CD4-positive, alpha-beta memory T cell (primary cell): ENCODE results near the gene NKX2-8. TPM values are rescaled to one million over a fixed set of nuclear protein-coding genes. Genes with fewer than 3 reads are reported as not detected.

Experiments used
- CTCF ChIA-PET: fragments of 350-600 bp; sonication (Branson Sonifier 250); formaldehyde crosslinking; loops from one replicate; lab custom pipeline; 2021; ENCODE audit warnings: inconsistent platforms; ENCODE audit not compliant: partially characterized antibody; lab: Charles Lee
- POLR2A ChIA-PET: fragments of 350-600 bp; sonication (Branson Sonifier 250); formaldehyde crosslinking; loops from one replicate; lab custom pipeline; 2021; ENCODE audit not compliant: partially characterized antibody; lab: Charles Lee
- DNase-seq, 5 donors: peaks; one replicate each; pipeline versions ENCODE4 v3.0.0 to v3.0.0-alpha.2; 2020 to 2022; ENCODE audit warnings: mixed read lengths in 1 of 5
- H3K27ac ChIP-seq: one replicate; pipeline ENCODE4 v1.7.0; 2013; ENCODE audit warnings: low read depth, low read length
- H3K27me3 ChIP-seq: 2 replicates; pipeline ENCODE4 v1.7.0; 2013; ENCODE audit warnings: mild to moderate bottlenecking, low read length, moderate library complexity; ENCODE audit not compliant: insufficient read depth
- H3K36me3 ChIP-seq: 2 replicates; pipeline ENCODE4 v1.7.0; 2013; ENCODE audit warnings: mild to moderate bottlenecking, low read length, moderate library complexity; ENCODE audit not compliant: insufficient read depth
- H3K4me1 ChIP-seq: 2 replicates; pipeline ENCODE4 v1.7.0; 2013; ENCODE audit warnings: mild to moderate bottlenecking, low read length, moderate library complexity; ENCODE audit not compliant: insufficient read depth
- H3K4me3 ChIP-seq, 2 donors: one replicate each; pipeline ENCODE4 v1.7.0; 2013; ENCODE audit warnings: low read length in 2 of 2, mild to moderate bottlenecking in 1 of 2
- H3K9me3 ChIP-seq, 2 donors: one replicate each; pipeline ENCODE4 v1.7.0; 2013; ENCODE audit warnings: low read length in 2 of 2, control low read depth in 1 of 2; ENCODE audit not compliant: control insufficient read depth in 1 of 2
- H3K27ac Mint-ChIP-seq, 7 donors: one replicate each; pipeline ENCODE4 v1.8.0; 2020 to 2021; ENCODE audit warnings: mixed read lengths in 7 of 7, mild to moderate bottlenecking in 6 of 7, inconsistent platforms in 3 of 7, moderate library complexity in 3 of 7
- H3K27me3 Mint-ChIP-seq, 2 donors: one replicate each; pipeline ENCODE4 v1.8.0; 2020 to 2021; ENCODE audit warnings: mixed read lengths in 2 of 2
- H3K36me3 Mint-ChIP-seq, 2 donors: one replicate each; pipeline ENCODE4 v1.8.0; 2020 to 2021; ENCODE audit warnings: mixed read lengths in 2 of 2, inconsistent platforms in 1 of 2, mild to moderate bottlenecking in 1 of 2
- H3K4me1 Mint-ChIP-seq, 4 donors: one replicate each; pipeline ENCODE4 v1.8.0; 2020 to 2021; ENCODE audit warnings: mixed read lengths in 4 of 4, mild to moderate bottlenecking in 1 of 4
- H3K4me3 Mint-ChIP-seq, 8 donors: one replicate each; pipeline ENCODE4 v1.8.0; 2020 to 2021; ENCODE audit warnings: mixed read lengths in 8 of 8, mild to moderate bottlenecking in 7 of 8, moderate library complexity in 6 of 8, inconsistent platforms in 3 of 8
- H3K9me3 Mint-ChIP-seq, 8 donors: one replicate each; pipeline ENCODE4 v1.8.0; 2020 to 2021; ENCODE audit warnings: mixed read lengths in 8 of 8, mild to moderate bottlenecking in 5 of 8, inconsistent platforms in 3 of 8, moderate library complexity in 1 of 8
- intact Hi-C: fragments of 100-400 bp; cut with micrococcal nuclease; formaldehyde crosslinking; loops from one replicate; pipeline ENCODE4 v1.15.1; 2023
- polyA plus RNA-seq, 2 donors: library from polyadenylated mRNA; unstranded; fragments of 300-500 nt; fragmentation: Illumina TruSeq; gene quantifications; one replicate each; pipeline ENCODE4 v1.2.3, GENCODE V29; 2021
- total RNA-seq, 2 experiments: library from RNA; stranded (reverse); gene quantifications; one replicate each; pipeline ENCODE4 v1.2.3, GENCODE V29; 2021

NKX2-8 gene
- total and polyA plus RNA-seq, 4 experiments from 2014 or later: not detected

- CTCF ChIA-PET: no interaction called here
- Mint-ChIP-seq H3K4me1 (no peaks in the 10 kb centered on the region), H3K36me3 (no peaks in the 10 kb centered on the region), H3K27me3 (peaks cover 0 to 5% of the 10 kb centered on the region in 2 donors), H3K4me3 (no peak overlapping the region), H3K27ac (no peak overlapping the region), H3K9me3 (peaks cover 0 to 8% (median 3%) of the 10 kb centered on the region in 8 donors)
- H3K4me3 ChIP-seq: no peak overlapping the region
- H3K36me3 ChIP-seq: no peaks in the 10 kb centered on the region
- H3K9me3 ChIP-seq: no peaks in the 10 kb centered on the region
- H3K27ac ChIP-seq: no peak overlapping the region
- POLR2A ChIA-PET: no interaction called here
- no peaks in the 10 kb centered on the region for H3K27me3 ChIP-seq
- intact Hi-C loops: no loop called here
- DNase-seq: no peak
- H3K4me1 ChIP-seq: no peaks in the 10 kb centered on the region
Observed at GRCh38 chr14:36618641-36619040, 36.2 kb upstream of the NKX2-8 start.

GRCh38 chr14:36617824-36618223, 35.4 kb upstream of the NKX2-8 start:
- CTCF ChIA-PET: no interaction called here
- Mint-ChIP-seq H3K4me1 (no peaks in the 10 kb centered on the region), H3K4me3 (no peak overlapping the region), H3K27ac (no peak overlapping the region), H3K27me3 (peaks cover 0 to 5% of the 10 kb centered on the region in 2 donors), H3K9me3 (peaks cover 0 to 7% (median 3%) of the 10 kb centered on the region in 8 donors), H3K36me3 (no peaks in the 10 kb centered on the region)
- Histone ChIP-seq H3K4me3 (no peak overlapping the region), H3K36me3 (no peaks in the 10 kb centered on the region), H3K9me3 (no peaks in the 10 kb centered on the region), H3K4me1 (no peaks in the 10 kb centered on the region), H3K27ac (no peak overlapping the region), H3K27me3 (no peaks in the 10 kb centered on the region)
- no peak for DNase-seq
- POLR2A ChIA-PET: no interaction called here
- intact Hi-C loops: no loop called here

- CTCF ChIA-PET: interaction anchor here (0.7 to 2.0 kb wide), 3 partner anchors 14 to 722 kb away, joined by 3 to 5 read pairs (median 3); no protein-coding TSS in a partner anchor
- Mint-ChIP-seq H3K27me3 (peaks cover 6 to 12% of the 10 kb centered on the region in 2 donors), H3K36me3 (no peaks in the 10 kb centered on the region), H3K4me1 (no peaks in the 10 kb centered on the region), H3K27ac (no peak overlapping the region), H3K4me3 (no peak overlapping the region), H3K9me3 (peaks cover 0 to 5% (median under 1%) of the 10 kb centered on the region in 8 donors)
- no peak for DNase-seq
- POLR2A ChIA-PET: no interaction called here
- intact Hi-C loops: loop anchor here (2.0 to 10.0 kb wide), 2 partner anchors 531 to 727 kb away; no protein-coding TSS in a partner anchor
- Histone ChIP-seq H3K27ac (no peak overlapping the region), H3K9me3 (no peaks in the 10 kb centered on the region), H3K4me3 (no peak overlapping the region), H3K27me3 (no peaks in the 10 kb centered on the region), H3K36me3 (no peaks in the 10 kb centered on the region), H3K4me1 (no peaks in the 10 kb centered on the region)
Observed at GRCh38 chr14:36605506-36605857, 23.1 kb upstream of the NKX2-8 start.

- H3K4me3 Mint-ChIP-seq: no peak overlapping the region
- no peaks in the 10 kb centered on the region for H3K36me3 ChIP-seq
- no peak overlapping the region for H3K27ac Mint-ChIP-seq
- H3K27me3 Mint-ChIP-seq: peaks cover 8 to 15% of the 10 kb centered on the region in 2 donors
- peak in 3 of 5 donors; percentile 5 to 18 (median 15) for DNase-seq
- no peak overlapping the region for H3K4me3 ChIP-seq
- peaks cover 0 to 5% (median 0%) of the 10 kb centered on the region in 8 donors for H3K9me3 Mint-ChIP-seq
- H3K4me1 ChIP-seq: no peaks in the 10 kb centered on the region
- H3K9me3 ChIP-seq: no peaks in the 10 kb centered on the region
- H3K27me3 ChIP-seq: no peaks in the 10 kb centered on the region
- H3K4me1 Mint-ChIP-seq: no peaks in the 10 kb centered on the region
- CTCF ChIA-PET: interaction anchor here (0.6 to 2.0 kb wide), 6 partner anchors 10 to 721 kb away, joined by 3 to 5 read pairs (median 3); no protein-coding TSS in a partner anchor
- no peaks in the 10 kb centered on the region for H3K36me3 Mint-ChIP-seq
- H3K27ac ChIP-seq: no peak overlapping the region
- POLR2A ChIA-PET: no interaction called here
- intact Hi-C loops: loop anchor here (2.0 to 10.0 kb wide), 2 partner anchors 530 to 726 kb away; no protein-coding TSS in a partner anchor
Observed at GRCh38 chr14:36604757-36605505, 22.5 kb upstream of the NKX2-8 start.

GRCh38 chr14:36600431-36600830, 18.0 kb upstream of the NKX2-8 start:
- H3K4me3 ChIP-seq: no peak overlapping the region
- H3K4me1 ChIP-seq: no peaks in the 10 kb centered on the region
- H3K27ac ChIP-seq: no peak overlapping the region
- CTCF ChIA-PET: no interaction called here
- no peak for DNase-seq
- H3K4me1 Mint-ChIP-seq: no peaks in the 10 kb centered on the region
- H3K9me3 ChIP-seq: no peaks in the 10 kb centered on the region
- no peaks in the 10 kb centered on the region for H3K36me3 Mint-ChIP-seq
- H3K27me3 Mint-ChIP-seq: peaks cover 4 to 13% of the 10 kb centered on the region in 2 donors
- H3K36me3 ChIP-seq: no peaks in the 10 kb centered on the region
- H3K27me3 ChIP-seq: no peaks in the 10 kb centered on the region
- H3K9me3 Mint-ChIP-seq: no peaks in the 10 kb centered on the region
- H3K4me3 Mint-ChIP-seq: no peak overlapping the region
- POLR2A ChIA-PET: no interaction called here
- H3K27ac Mint-ChIP-seq: no peak overlapping the region
- intact Hi-C loops: loop anchor here (10.0 kb wide), 1 partner anchor 526 kb away; no protein-coding TSS in a partner anchor

GRCh38 chr14:36591482-36591881, 9.1 kb upstream of the NKX2-8 start:
- ChIA-PET POLR2A (no interaction called here), CTCF (no interaction called here)
- H3K27ac ChIP-seq: no peak overlapping the region
- intact Hi-C loops: no loop called here
- no peaks in the 10 kb centered on the region for H3K36me3 ChIP-seq
- H3K4me3 ChIP-seq: no peak overlapping the region
- DNase-seq: no peak
- no peaks in the 10 kb centered on the region for H3K4me1 ChIP-seq
- H3K4me3 Mint-ChIP-seq: no peak overlapping the region
- no peaks in the 10 kb centered on the region for H3K9me3 ChIP-seq
- peaks cover 0 to 3% (median 0%) of the 10 kb centered on the region in 8 donors for H3K9me3 Mint-ChIP-seq
- peaks cover 10% of the 10 kb centered on the region for H3K27me3 ChIP-seq
- H3K4me1 Mint-ChIP-seq: peaks cover 0 to 2% (median 0%) of the 10 kb centered on the region in 4 donors
- H3K27me3 Mint-ChIP-seq: peaks cover 36 to 39% of the 10 kb centered on the region in 2 donors
- H3K27ac Mint-ChIP-seq: no peak overlapping the region
- no peaks in the 10 kb centered on the region for H3K36me3 Mint-ChIP-seq

GRCh38 chr14:36588788-36589187, 6.4 kb upstream of the NKX2-8 start:
- Mint-ChIP-seq H3K4me3 (no peak overlapping the region), H3K36me3 (no peaks in the 10 kb centered on the region), H3K27me3 (peaks cover 49 to 52% of the 10 kb centered on the region in 2 donors), H3K27ac (no peak overlapping the region), H3K9me3 (peaks cover 0 to 2% (median 0%) of the 10 kb centered on the region in 8 donors), H3K4me1 (peaks cover 0 to 4% (median 0%) of the 10 kb centered on the region in 4 donors)
- Histone ChIP-seq H3K36me3 (no peaks in the 10 kb centered on the region), H3K27me3 (peaks cover 16% of the 10 kb centered on the region), H3K9me3 (no peaks in the 10 kb centered on the region), H3K27ac (no peak overlapping the region), H3K4me3 (no peak overlapping the region), H3K4me1 (no peaks in the 10 kb centered on the region)
- POLR2A ChIA-PET: no interaction called here
- intact Hi-C loops: no loop called here
- no peak for DNase-seq
- CTCF ChIA-PET: interaction anchor here (1.1 kb wide), 1 partner anchor 17 kb away, joined by 3 read pairs; no protein-coding TSS in a partner anchor
